ENCODE results near the gene DIRAS1.
"Not testable (repeated sequence)": the region's sequence is repeated elsewhere in the genome, so short reads cannot be mapped to it uniquely, and the experiment has no call there.

The DIRAS1 gene

DNA sequence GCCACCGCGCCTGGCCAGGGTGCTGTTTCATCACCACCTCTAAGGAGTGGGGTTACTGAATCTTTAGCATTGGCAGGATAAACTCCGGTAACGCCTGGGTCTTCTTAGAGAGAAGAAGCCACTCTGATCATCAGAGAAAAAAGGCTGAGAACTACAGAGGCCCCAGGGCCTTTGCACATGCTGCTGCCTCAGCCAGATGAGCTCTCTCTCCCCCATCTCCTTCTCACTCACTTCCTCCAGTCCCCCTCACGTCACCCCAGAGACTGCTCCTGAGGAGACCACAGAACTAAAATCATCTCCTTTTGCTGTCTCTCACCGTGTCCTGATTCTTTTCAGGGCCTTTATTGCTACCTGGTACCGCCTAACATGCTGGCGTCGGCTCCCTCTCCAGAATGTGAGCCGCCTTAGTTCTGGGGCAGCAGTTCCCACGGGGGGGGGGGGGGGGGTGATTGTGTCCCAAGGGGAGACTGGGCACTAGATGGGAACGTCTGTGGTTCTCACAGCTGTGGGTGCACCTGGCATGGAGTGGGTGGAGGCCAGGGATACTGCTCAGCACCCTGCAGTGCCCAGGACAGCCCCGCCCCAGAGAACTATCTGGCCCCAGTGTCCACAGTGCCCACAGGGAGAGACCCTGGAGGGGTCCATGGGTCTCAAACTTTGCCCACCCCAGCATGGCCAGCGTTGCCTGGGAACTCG, 5.1 kb upstream of the DIRAS1 start:
- no peak for DNase-seq

DNA sequence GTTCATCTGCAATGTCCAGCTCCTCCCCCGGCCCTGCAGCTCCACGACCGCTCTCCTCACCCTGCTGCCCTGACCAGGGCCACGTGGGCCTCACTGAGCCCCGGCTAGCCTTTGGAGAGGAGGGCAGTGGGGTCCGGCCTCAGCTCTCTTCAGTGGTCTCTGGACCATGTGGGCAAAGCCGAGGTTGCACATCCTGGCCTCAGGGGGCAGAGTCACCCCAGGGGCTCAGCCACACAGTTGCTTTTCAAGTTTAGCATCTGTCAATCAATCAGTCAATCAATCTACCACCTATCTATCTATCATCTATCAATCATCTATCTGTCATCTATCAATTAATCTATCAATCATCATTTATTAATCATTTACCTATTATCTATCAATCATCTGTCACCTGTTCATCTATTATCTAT, 3.0 kb upstream of the DIRAS1 start:
- no peak for DNase-seq

DNA sequence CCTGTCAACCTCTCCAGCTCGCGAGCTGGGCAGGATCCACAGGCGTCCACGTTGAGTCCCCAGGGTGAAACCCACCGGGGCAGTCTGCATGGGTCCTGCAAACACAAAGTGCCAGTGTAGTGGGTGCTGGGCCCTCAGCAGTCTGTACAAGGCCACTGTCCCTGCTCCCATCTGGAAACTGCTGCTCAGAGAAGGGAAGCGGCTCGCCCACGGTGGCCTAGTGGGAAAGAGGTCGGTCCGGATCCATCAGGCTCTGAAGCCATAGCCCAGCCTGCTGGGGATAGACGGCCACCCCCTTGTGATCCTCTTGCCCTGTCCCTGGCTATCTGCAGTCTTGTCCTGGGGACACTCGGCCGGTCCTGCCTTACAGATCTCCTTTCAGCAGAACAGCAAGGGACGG, 2.6 kb upstream of the DIRAS1 start:
- DNase-seq, result no peak

DNA sequence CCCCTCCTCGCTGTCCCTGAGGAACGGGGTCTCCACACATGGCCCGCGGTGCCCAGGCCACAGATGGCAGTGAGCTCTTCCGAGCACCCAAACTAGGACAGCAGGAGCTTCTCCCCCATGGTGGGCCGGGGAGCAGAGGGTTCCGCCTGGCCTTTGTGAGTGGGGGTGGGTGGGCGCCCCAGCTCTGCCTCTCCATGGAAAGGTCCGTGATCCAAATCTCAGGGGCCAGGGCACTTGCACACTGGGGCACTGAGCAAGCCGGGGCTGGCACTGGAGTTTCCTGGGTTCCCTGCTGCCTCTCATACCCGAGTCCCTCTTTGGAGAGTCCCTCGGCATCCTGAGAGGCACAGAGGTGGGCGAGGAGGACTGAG, 2.2 kb upstream of the DIRAS1 start:
- DNase-seq, result no peak

DNA sequence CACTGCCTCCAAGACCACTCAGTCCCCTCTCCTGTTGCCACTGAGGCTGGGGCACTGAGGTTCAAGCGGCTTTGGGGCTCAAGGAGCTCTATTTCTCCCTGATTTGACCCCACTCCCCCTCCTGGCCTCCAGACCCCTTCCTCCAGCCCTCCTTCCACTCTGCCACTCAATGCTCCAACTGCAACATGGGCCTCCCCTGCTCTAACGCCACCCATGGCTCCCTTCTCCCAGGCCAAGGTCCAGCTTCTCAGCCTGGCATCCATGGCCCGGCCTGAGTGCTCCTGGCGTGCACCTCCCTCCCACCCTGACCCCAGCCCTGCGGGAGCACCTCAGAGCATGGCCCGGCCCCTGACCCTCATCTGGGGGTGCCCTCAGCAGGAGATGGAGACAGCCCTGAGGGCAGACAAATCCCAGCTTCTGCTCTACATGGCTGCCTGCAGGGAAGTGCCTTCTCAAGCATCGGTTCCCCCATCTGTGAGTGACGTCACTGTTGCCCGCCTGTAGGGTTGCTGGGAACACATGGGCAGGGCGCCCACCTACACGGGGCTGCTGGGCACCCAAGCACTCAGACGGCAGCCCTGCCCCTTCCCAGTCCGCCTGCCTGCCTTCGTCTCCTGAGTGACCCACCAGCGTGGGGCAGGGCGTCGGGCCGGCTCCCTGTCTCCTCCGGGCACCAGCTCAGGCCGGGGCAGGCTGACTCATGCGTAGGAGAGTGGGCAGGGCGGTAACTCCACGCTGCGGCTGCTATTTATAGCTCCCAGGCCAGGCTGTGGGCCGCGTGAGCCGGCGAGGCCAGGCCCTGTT, 1.6 kb upstream of the DIRAS1 start:
- no peak for DNase-seq

DNA sequence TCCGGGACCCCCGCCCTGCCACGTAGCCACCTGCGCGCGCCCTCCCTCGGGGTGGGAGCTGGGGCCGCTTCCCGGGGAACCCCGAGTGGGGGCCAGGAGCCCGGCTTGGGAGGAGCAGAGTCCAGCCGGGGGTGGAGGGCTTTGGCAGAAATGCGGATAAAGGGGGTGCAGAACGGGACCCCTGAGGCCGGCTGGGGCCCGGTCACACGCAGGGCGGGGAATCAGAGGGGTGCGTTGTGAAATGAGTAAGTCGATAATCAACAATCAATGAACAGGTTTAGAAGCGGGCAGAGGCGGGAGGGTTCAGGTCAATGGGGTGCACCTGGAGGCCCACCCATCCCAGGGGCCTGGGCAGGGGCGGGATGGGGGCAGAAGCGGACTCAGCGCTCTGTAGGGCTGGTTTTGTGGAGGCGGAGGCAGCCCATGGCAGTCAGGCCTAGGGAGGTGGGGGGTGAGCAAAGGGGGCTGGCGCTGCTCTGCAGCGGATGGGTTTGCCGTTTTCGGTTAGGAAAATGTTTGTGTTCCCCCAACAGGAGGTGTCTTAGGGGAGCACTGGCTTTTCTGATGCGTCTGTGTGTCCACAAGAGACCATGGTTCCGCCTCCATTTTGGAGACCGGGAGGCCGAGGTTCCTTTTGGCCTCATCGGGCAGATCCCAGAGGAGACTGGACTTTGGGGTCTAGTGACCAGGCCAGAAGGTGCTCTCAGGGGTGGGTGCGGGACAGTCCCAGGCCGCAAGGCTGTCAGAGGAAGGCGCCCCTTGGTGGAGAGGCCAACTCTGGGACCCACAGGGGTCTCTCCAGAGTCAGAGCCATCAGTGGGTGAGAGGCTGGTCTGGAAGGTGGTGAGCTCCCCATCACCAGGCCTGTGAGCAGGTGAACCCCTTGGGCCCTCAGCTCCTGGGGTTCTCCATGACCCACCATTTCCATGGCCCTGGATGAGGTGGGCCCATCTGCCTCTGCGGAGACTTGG, 683 bp upstream of the DIRAS1 start:
- DNase-seq, result no peak

DNA sequence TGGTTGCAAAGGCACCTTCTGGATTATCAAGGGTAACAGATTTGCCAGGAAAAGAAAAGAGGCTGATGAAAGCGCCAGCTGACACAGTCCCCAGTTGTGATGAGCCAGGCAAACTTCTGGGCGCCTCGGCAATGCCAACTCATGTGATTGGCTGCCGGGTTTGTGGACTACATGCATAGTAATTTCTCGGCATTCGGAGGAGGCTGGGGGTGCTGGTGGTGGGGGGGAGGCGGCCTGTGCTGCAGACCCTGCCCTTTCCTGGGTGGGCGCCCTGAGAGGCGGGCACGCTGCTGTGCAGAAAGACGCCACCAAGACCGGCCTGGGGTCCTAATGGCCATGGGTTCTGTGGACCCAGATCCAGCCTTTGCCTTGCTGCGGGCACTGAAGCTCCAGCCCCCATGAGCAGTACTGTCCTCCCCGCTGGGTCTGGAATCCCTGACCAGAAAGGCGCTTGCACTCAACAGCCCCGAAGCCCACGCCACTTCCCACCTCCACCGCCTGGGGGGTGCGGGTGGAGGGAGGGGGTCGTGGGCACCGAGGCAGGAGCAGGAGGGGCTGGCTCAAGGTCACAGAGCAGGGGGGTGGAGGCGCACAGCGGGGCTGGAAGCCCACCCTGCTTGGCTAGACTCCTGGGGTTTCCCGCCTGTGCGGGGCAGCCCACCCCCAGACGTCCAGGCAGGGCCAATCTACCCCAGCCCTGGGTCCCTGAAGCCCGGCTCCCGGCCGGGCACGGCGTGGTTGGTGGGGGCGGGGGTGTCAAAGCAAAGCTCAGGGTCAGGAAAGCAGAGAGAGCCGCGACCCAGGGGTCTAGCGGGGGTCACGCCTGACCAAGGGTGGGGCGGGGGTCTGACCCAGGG, 1.0 kb downstream of the DIRAS1 start:
- no peak for DNase-seq

DNA sequence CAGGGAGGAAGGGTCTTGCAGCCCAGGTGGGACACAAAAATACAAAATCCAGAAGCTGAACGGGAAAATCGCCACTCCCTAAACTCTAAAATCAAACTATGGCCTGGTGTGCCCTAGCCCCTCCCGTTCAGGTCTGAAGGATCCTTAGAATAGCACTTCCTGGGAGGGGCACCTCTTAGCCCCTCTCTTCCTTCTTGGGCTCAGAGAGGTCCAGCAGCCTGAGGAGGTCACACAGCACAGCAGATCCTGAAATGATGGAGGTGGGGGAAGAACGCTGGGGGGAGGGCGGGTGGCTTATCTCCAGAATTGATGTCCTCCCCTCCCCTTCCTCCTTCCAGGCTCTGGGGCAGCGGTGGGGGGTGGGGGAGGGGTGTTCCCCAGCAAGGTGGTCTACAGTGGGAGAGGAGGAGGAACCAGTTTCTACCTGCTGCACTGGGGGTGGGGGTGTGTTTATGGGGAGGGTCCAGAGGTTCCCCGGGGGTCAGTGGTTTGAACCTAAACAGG, 1.9 kb downstream of the DIRAS1 start:
- DNase-seq, result no peak

DNA sequence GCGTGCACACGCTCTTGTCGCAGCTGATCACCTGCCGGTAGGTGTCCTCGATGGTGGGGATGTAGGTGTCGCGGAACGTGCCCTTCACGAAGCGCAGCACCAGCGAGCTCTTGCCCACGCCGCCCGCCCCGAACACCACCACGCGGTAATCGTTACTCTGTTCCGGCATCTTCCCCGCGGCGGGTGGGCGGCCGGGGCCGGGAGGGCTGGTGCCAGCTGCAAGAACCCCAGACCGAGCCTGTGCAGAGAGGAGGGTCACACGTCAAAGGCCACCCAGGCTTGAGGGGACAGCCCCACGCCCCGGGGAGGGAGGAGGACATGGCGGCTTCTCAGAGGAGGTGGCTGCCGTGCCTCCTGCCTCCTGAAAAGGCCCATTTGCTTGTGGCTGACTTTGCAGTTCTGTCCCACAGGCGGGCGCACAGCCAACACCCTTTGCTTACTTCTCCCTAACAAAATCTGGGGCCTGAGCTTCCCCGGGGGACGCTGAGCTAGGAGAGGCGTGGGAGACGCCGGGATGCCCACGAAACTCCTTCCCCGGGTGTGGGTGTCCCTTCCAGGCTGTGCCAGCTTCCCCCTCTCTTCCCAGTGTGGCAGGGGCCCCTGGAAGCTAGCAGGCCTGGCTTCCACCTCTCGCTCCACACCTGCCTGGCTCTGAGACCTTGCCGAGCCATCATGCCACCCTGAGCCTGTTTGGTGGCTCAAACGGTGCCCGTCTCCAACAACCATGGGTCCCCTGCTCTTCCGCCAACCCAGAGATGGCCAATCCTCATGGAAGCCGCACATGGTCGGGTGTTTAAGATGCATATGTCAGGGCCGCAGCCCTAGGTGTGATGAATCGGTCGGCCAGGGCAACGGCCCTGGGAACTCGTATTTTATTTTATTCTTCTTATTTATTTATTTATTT, 3.3 kb downstream of the DIRAS1 start:
- DNase-seq, result no peak

DNA sequence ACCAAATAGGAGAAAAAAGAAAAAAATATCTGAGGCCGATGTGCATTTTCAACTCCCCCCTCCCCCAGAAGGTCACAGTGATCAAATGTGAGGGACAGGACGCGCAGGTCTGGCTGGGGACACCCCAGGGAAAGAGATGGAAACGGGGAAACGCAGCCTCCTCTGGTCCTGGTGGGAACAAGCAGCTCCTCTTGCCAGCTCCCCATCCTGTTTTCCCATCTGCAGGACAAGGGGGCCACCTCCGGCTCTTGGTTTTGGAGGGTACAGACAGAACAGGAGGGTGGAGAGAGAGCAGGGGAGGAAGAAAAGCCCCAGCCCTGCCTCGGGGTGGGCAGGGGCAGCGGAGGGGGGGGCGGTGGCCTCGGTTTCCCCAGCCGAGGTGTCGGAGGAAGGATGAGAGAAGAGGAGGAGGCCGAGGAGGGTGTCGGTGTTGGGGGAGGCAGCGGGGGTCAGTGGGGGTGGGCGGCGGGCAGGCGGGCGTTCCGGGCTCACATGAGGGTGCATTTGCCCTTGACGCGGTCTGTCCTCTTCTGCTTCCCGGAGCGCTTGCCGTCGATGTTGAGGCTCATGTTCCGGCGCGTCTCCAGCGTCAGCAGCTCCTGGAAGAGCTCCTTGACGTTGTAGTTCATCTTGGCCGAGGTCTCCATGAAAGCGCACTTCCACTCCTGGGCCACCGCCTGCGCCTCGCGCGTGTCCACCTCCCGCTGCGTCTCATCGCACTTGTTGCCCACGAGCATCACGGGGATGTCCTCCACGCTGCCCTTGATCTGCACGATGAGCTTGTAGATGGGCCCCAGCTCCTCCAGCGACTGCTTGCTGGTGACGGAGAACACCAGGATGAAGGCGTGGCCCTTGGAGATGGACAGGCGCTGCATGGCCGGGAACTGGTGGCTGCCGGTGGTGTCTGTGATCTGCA, 4.2 kb downstream of the DIRAS1 start:
- DNase-seq, result no peak

DNA sequence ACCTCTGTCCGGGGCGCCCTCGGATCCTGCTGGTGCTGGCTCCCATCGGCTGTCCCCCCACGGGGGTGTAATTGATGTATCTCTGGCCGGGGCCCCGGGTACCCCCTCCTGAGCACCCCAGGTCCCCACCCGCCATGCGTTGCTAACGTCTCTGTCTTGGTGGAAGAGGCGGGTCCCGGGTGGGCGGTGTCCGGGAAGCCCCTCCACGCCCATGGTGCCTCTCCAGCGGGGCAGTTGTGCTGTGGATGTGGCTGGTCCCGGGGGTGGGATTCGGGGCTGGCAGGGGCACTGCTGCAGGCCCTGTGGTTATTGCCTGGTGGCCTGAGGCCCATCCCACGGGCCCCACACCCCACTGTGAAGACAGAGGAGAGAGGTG, 4.9 kb downstream of the DIRAS1 start:
- DNase-seq, result no peak

DNA sequence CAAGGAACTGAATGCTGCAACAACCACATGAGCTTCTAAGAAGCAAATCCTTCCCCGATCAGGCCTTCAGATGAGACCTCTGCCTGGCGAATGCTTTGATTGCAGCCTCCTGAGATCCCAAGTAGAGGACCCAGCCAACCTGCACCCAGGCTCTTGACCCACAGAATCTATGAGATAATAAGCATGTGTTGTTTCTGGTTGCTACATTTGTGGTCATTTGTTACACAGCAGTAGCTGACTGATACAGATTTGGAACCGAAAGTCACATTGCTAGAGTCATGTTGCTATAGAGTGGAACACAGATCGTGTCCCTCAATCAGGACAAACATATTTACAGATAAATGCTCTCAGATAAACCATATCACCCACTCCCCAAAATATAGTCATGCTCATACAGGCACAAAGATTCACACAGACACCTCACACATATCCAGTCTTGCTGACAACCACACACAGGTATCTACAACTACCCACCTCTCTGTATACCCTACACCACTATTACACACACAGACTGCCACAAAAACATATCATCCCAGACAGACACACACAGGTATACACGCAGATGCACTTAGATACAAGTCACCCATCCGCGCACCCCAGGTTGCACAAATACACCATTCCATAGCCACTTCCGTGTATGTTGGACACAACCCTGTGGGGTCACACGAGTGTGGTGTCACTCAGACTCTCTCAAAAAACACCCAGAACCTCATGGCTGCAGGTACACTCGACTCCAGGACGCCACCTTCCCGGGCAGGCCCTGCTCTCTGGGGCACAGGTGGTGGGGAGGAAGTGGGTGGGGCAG, 5.5 kb downstream of the DIRAS1 start:
- DNase-seq, result no peak

DNA sequence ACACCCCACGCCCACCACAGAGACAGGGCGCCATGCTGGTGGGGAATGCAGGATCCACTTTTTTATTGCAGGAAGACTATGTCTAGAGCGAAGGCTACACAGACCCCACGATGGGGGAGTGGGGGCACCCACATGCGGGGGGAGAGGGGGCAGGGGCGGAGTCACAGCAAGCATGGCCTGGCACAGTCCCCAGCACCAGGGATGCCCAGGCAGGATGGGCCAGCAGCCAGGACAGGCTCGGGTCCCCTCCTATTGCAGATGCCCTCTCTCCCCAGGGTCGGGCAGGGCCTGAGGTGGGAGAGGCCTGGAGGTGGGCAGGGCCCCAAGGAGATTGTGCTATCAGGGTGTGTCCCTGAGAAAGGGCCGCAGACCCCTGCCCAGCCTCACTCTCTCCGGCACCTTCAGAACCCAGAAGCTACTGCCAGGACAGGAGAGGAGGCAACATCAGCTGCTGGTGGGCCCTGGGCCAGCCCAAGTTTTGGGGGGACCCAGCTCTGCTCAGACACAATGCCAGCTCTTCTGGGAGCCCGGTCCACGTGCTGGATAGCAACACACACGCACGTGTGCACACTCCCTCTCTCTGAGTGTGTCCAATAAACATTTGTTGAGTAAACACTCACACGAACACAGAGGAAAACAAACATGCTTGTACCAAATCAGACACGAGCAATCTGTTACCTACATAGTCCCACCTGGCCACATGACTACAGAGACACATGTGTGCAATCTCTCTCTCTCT, 6.5 kb downstream of the DIRAS1 start:
- DNase-seq, result no peak

DNA sequence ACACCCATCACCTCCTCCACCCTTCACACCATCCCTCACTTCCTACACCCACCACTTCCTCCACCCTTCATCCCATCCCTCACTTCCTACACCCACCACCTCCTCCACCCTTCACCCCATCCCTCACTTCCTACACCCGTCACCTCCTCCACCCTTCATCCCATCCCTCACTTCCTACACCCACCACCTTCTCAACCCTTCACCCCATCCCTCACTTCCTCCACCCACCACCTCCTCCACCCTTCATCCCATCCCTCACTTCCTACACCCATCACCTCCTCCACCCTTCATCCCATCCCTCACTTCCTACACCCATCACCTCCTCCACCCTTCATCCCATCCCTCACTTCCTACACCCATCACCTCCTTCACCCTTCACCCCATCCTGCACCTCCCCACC, 7.1 kb downstream of the DIRAS1 start:
- DNase-seq, result not testable (repeated sequence)

DNA sequence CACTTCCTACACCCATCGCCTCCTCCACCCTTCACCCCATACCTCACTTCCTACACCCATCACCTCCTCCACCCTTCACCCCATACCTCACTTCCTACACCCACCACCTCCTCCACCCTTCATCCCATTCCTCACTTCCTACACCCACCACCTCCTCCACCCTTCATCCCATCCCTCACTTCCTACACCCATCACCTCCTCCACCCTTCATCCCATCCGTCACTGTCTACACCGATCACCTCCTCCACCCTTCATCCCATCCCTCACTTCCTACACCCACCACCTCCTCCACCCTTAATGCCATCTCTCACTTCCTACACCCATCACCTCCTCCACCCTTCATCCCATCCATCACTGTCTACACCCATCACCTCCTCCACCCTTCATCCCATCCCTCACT, 8.0 kb downstream of the DIRAS1 start:
- DNase-seq, result not testable (repeated sequence)

DNA sequence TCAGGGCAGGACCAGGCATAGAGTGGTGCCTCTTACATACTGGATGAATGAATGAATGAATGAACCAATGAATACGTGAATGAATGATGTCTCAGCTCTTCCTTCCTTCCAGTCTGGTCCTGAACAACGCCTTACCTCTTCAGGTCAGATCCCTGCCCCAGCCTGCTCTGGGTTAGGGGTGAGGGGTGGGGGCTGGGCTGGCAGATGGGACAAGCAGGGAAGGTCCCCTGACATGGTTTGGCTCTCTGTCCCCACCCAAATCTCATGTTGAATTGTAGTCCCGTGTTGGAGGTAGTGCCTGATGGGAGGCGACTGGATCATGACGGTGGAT, 9.3 kb downstream of the DIRAS1 start:
- no peak for DNase-seq

DNA sequence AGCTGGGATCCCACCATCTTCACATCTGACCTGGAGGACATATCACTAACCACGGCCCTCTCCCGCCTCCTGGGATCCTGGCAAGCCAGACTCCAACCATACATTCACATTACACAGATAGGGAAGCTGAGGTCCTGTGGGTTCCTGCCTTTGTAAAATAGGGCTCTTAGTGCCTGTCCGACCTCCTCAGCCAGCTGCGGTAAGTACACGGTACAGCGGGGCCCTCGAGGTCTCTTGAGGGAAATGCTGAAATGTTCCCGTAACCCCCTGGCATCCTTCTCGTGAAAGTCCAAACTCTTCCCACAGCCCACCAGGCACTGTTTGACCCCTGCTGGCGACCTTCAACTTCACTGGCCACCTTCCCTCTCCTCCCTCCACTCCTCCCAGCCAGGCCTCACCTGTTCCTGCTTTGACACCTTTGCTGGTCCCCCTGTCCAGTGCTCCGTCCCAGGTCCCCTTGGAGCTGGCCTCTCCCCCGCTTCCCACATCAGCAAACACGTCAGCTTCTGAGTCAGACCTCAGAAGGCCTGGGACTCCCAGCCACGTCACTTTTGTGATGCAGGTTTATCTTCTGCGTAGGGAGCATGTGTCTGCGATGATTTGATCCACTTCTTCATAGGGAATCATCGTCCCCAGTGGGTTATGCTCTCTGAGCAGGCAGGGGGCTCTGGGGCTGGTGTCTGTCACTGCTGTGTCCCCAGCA, 9.8 kb downstream of the DIRAS1 start:
- DNase-seq, result peak; percentile 14

DNA sequence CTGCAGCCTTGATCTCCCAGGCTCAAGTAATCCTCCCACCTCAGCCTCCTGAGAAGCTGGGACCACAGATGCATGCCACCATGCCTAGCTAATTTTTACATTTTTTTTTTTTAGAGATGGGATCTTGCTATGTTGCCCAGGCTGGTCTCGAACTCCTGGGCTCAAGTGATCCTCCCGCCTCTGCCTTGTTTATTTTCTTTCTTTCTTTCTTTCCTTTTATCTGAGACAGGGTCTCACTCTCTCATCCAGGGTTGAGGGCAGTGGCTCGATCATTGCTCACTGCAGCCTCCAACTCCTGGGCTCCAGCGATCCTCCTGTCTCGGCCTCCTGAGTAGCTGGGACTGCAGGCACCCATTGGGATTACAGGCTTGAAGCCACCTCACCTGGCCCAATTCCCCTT, 14.9 kb downstream of the DIRAS1 start:
- DNase-seq, result no peak

All from GDM1 (cell line).